HAP-1 (cell line): ENCODE measurements around the gene PTPRD.

Experiments
- DNase-seq, 2 experiments: peaks; one replicate each; pipeline ENCODE4 v3.0.0-alpha.2; 2016 to 2020; ENCODE audit warnings: low spot score in 2 of 2
- H3K27me3 ChIP-seq: fragments of 250-450 bp; sonication (Bioruptor Pico); 2 replicates; pipeline ENCODE4 v1.5.1; 2020; ENCODE audit warnings: low read depth, mild to moderate bottlenecking, moderate library complexity
- H3K36me3 ChIP-seq: fragments of 250-450 bp; sonication (Bioruptor Pico); replicated peaks from 2 replicates; pipeline ENCODE4 v1.5.1; 2020; ENCODE audit warnings: mild to moderate bottlenecking
- H3K4me1 ChIP-seq: fragments of 250-450 bp; sonication (Bioruptor Pico); 2 replicates; pipeline ENCODE4 v1.5.1; 2020; ENCODE audit warnings: mild to moderate bottlenecking
- H3K4me3 ChIP-seq: fragments of 250-450 bp; sonication (Bioruptor Pico); 2 replicates; pipeline ENCODE4 v1.5.1; 2020; ENCODE audit warnings: mild to moderate bottlenecking, moderate library complexity
- H3K9me3 ChIP-seq: fragments of 250-450 bp; sonication (Bioruptor Pico); 2 replicates; pipeline ENCODE4 v1.5.1; 2020; ENCODE audit warnings: mild to moderate bottlenecking, moderate library complexity
- in situ Hi-C: fragments of 300-500 bp; cut with MboI; formaldehyde crosslinking; loops from 3 replicates; pipeline ENCODE4 v1.14.3; 2020; ENCODE audit warnings: low sequenced_read_pairs, inconsistent platforms, mixed read lengths

The PTPRD gene

DNA sequence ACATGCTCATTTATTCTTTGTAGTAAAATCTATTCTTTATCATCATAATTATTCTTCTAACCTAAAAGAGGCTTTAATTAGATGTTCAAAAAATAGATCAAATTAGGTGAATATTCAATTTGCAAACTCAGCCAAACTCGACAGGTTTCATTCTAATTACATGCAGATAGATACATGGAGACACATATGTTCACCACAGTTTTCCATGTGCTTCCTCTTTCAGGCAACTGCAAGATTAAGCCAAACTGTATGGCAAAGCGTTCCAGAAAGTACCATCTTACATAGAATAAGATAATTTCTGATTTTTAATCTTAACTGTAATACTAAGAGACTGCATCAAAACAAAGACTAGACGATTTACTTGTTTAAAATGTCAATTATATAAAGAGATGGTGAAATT lies 1944.6 kb downstream of the PTPRD start:
- DNase-seq = no peak
- Histone ChIP-seq H3K4me1 (no peaks in the 10 kb centered on the region; the same call in none of the 2 replicates), H3K9me3 (no peaks in the 10 kb centered on the region), H3K4me3 (no peak overlapping the region), H3K27me3 (no peaks in the 10 kb centered on the region), H3K36me3 (no peaks in the 10 kb centered on the region)
- in situ Hi-C loops = no loop called here

- in situ Hi-C loops = no loop called here
- no peaks in the 10 kb centered on the region for H3K27me3 ChIP-seq
Measured at GRCh38 chr9:8666060-8666459, 1946.7 kb downstream of the PTPRD start.

GRCh38 chr9:8660383-8660782 lies 1952.4 kb downstream of the PTPRD start:
- Histone ChIP-seq H3K9me3 (no peaks in the 10 kb centered on the region), H3K4me1 (peaks cover 4% of the 10 kb centered on the region), H3K27me3 (no peaks in the 10 kb centered on the region), H3K36me3 (no peaks in the 10 kb centered on the region), H3K4me3 (no peak overlapping the region)
- in situ Hi-C loops = no loop called here
- DNase-seq = peak in 1 of 2 experiments; percentile 53

More at GRCh38 chr9:8666060-8666459, 1946.7 kb downstream of the PTPRD start:
- DNase-seq = no peak
- no peaks in the 10 kb centered on the region; the same call in none of the 2 replicates for H3K4me1 ChIP-seq
- no peak overlapping the region for H3K4me3 ChIP-seq
- H3K9me3 ChIP-seq = no peaks in the 10 kb centered on the region
- H3K36me3 ChIP-seq = no peaks in the 10 kb centered on the region

DNA sequence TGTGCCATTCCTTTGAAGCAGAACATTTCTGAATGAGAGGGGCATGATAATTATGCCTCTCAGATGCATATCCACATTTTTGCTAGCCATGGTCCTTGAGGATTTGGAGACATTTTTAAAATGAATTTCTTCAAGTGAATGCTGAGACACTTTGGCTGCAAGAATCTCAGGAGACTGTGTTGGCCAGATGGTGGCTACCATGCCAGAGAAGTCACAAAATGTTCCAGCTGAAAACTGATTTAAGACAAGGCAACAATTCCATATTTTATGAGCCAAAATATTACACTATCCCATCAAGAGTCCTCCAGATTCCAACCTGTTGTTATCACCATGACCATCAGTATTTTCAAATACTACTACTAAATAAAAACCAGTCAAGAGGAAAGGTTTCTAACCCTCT lies 1953.7 kb downstream of the PTPRD start:
- in situ Hi-C loops = no loop called here

DNA sequence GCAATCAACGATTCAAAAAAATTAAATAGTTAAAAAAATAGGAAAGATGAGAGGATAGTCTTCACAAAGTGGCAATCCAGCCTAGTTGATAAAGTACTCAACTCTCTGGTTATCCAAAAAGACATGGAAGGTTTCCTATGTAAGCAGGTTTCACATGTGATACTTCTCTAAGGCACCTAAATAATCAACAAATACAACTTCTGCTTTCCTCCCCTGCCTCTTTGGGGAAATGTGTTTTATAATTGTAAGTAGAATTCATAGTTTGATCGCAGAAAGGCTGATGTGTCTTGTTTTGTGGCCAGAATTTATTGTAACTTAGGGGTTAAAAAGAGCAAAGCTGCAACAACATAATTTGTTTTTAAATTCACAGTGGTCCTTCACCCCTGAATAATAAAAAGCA lies 1957.7 kb downstream of the PTPRD start:
- DNase-seq = no peak
- Histone ChIP-seq H3K4me3 (no peak overlapping the region), H3K36me3 (no peaks in the 10 kb centered on the region), H3K27me3 (no peaks in the 10 kb centered on the region), H3K4me1 (no peaks in the 10 kb centered on the region; the same call in 1 of the 2 replicates), H3K9me3 (no peaks in the 10 kb centered on the region)
- in situ Hi-C loops = no loop called here

More for the DNA sequence above, 1953.7 kb downstream of the PTPRD start:
- DNase-seq = no peak
- Histone ChIP-seq H3K9me3 (no peaks in the 10 kb centered on the region), H3K27me3 (no peaks in the 10 kb centered on the region), H3K36me3 (no peaks in the 10 kb centered on the region), H3K4me1 (peaks cover 4% of the 10 kb centered on the region), H3K4me3 (no peak overlapping the region)

- Histone ChIP-seq H3K36me3 (no peaks in the 10 kb centered on the region), H3K4me1 (no peaks in the 10 kb centered on the region; the same call in 1 of the 2 replicates), H3K9me3 (no peaks in the 10 kb centered on the region), H3K27me3 (no peaks in the 10 kb centered on the region), H3K4me3 (no peak overlapping the region)
- in situ Hi-C loops = no loop called here
- no peak for DNase-seq
Measured at GRCh38 chr9:8653855-8654254, 1958.9 kb downstream of the PTPRD start.

DNA sequence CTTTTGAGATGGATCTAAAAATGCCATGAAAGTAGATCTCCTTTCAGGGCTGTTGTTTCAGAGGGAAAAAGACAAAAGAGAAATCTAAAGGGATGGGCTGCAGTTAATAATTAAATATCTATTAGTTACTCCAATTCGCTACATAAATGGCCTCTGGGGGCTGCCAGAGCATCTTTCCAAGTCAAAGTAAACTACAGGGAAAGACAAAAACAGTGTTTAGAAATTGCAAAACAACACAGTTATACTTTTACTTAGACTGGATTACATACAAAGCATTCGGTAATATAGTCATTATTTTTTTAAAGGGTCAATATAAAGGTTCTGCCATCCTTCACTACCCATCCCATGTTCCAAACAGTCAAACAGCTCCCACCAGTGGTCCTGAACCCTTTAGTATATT lies 1959.7 kb downstream of the PTPRD start:
- no peaks in the 10 kb centered on the region for H3K27me3 ChIP-seq
- H3K4me3 ChIP-seq = no peak overlapping the region
- in situ Hi-C loops = no loop called here
- no peaks in the 10 kb centered on the region; the same call in 1 of the 2 replicates for H3K4me1 ChIP-seq
- DNase-seq = no peak
- H3K36me3 ChIP-seq = no peaks in the 10 kb centered on the region
- H3K9me3 ChIP-seq = no peaks in the 10 kb centered on the region

GRCh38 chr9:8652255-8652654 lies 1960.5 kb downstream of the PTPRD start:
- in situ Hi-C loops = no loop called here
- Histone ChIP-seq H3K36me3 (no peaks in the 10 kb centered on the region), H3K27me3 (no peaks in the 10 kb centered on the region), H3K4me3 (no peak overlapping the region), H3K9me3 (no peaks in the 10 kb centered on the region), H3K4me1 (no peaks in the 10 kb centered on the region; the same call in 1 of the 2 replicates)
- DNase-seq = no peak

GRCh38 chr9:8651846-8652215 lies 1961.0 kb downstream of the PTPRD start:
- H3K9me3 ChIP-seq = no peaks in the 10 kb centered on the region
- H3K4me1 ChIP-seq = no peaks in the 10 kb centered on the region; the same call in 1 of the 2 replicates
- H3K4me3 ChIP-seq = no peak overlapping the region
- no peaks in the 10 kb centered on the region for H3K27me3 ChIP-seq
- no peak for DNase-seq
- in situ Hi-C loops = no loop called here
- no peaks in the 10 kb centered on the region for H3K36me3 ChIP-seq

- in situ Hi-C loops = no loop called here
Measured at GRCh38 chr9:8651070-8651845, 1961.5 kb downstream of the PTPRD start.

DNA sequence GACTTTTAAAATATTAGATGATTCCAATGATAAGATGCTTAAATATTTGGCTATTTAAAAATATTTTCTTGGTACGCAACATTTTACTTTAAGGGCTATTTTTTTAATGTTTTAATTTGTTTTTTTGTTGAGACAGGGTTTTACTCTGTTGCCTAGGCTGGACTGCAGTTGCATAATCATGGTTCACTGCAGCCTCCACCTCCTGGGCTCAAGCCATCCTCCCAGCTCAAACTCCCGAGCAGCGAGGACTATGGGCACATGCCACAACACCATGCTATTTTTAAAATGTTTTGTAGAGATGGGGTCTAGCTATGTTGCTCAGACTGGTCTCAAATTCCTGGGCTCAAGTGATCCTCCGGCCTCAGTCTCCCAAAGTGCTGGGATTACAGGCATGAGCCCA lies 1963.0 kb downstream of the PTPRD start:
- Histone ChIP-seq H3K36me3 (no peaks in the 10 kb centered on the region), H3K4me3 (no peak overlapping the region), H3K27me3 (no peaks in the 10 kb centered on the region), H3K4me1 (no peaks in the 10 kb centered on the region; the same call in 1 of the 2 replicates), H3K9me3 (no peaks in the 10 kb centered on the region)
- DNase-seq = no peak
- in situ Hi-C loops = no loop called here

More at GRCh38 chr9:8651070-8651845, 1961.5 kb downstream of the PTPRD start:
- Histone ChIP-seq H3K9me3 (no peaks in the 10 kb centered on the region), H3K27me3 (no peaks in the 10 kb centered on the region), H3K4me3 (no peak overlapping the region), H3K4me1 (no peaks in the 10 kb centered on the region; the same call in 1 of the 2 replicates), H3K36me3 (no peaks in the 10 kb centered on the region)
- no peak for DNase-seq

DNA sequence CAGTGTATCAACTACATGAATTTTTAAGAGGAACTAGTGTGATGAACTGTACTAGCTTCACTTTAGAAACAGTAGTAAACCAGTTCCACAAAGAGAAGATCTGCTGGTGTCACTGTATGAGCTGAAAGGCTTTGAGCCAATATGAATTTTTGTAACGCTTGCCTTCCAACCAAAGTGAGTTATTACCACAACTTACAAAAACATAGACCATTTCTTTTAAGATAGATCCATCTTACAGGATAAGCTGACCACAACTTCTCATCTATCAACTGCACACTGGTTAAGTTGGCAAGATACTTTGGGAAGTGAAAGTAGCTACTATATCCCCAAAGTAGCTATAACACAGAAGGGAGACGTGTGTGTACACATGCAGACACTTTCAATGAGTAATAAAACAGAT lies 1963.6 kb downstream of the PTPRD start:
- Histone ChIP-seq H3K4me1 (no peaks in the 10 kb centered on the region; the same call in 1 of the 2 replicates), H3K27me3 (no peaks in the 10 kb centered on the region), H3K36me3 (no peaks in the 10 kb centered on the region), H3K4me3 (no peak overlapping the region), H3K9me3 (no peaks in the 10 kb centered on the region)
- no peak for DNase-seq
- in situ Hi-C loops = no loop called here

DNA sequence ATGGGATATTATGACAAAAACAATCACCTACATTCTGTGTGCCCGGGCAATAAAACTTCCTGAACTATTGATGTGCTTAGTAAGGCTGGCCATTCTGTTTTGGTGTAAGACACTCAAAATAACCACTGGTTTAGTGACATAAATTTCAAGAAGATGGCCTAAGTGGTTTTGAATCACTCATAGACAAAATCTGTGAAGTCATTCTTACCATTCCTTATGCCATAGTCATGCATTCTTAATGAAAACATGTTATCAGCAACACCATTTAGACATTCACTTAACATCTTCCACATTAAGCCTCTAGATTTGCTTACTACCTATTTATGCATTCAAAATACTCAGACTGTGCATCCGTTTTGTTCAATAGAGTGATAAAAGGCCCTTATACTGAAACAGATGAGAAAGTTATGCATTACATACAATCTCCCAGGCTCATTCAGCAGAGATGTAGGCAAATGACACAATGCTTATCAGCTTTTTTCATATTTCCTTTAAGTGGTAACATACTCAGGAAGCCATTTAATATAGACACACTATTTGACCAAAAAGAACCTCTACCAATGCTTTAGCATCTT lies 1964.4 kb downstream of the PTPRD start:
- Histone ChIP-seq H3K4me1 (no peaks in the 10 kb centered on the region; the same call in 1 of the 2 replicates), H3K9me3 (no peaks in the 10 kb centered on the region), H3K27me3 (no peaks in the 10 kb centered on the region), H3K4me3 (no peak overlapping the region), H3K36me3 (no peaks in the 10 kb centered on the region)
- DNase-seq = no peak
- in situ Hi-C loops = no loop called here

DNA sequence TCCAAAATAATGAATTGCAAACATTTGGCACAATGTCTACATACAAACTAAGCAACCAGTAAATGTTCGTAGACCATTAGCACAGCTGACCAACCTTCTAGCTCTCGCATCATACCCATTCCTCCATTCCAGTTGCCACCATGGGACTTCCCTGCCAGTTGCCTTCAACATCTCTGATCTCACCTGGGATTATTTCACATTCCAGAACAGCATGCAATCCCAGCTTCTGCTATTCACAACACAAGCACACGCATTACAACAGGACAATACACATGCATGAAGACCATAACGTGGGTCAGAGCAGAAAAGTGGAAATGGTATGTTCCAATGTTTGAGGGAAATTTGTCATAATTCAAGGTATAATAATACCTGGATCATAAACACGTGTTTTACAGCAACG lies 1965.0 kb downstream of the PTPRD start:
- no peak for DNase-seq
- no peaks in the 10 kb centered on the region; the same call in 1 of the 2 replicates for H3K4me1 ChIP-seq
- no peaks in the 10 kb centered on the region for H3K9me3 ChIP-seq
- no peaks in the 10 kb centered on the region for H3K27me3 ChIP-seq
- in situ Hi-C loops = no loop called here
- H3K4me3 ChIP-seq = no peak overlapping the region
- H3K36me3 ChIP-seq = no peaks in the 10 kb centered on the region
